Osteoblast (primary cell): Measurements from ENCODE around the gene MLKL. TPM values are rescaled to one million over a fixed set of nuclear protein-coding genes. Genes with fewer than 3 reads are reported as not detected.
A peak's percentile ranks its signal among the peaks of the same experiment; 100 is the strongest.

Source experiments
- DNase-seq: peaks from one replicate; pipeline ENCODE4 v3.0.0; 2011; ENCODE audit warnings: low spot score, mixed read lengths; ENCODE audit not compliant: insufficient read length; ENCODE audit errors: missing footprints
- H2AFZ ChIP-seq: 2 replicates; pipeline ENCODE4 v1.6.0; 2011; ENCODE audit warnings: mild to moderate bottlenecking, low read length
- H3K27ac ChIP-seq: 2 replicates; pipeline ENCODE4 v1.5.1; 2011; ENCODE audit warnings: mild to moderate bottlenecking, low read depth, low read length, moderate library complexity
- H3K27me3 ChIP-seq: 2 replicates; pipeline ENCODE4 v1.6.0; 2012; ENCODE audit warnings: mild to moderate bottlenecking, control low read depth, inconsistent platforms, low read length, moderate library complexity; ENCODE audit not compliant: insufficient read depth
- H3K36me3 ChIP-seq: 2 replicates; pipeline ENCODE4 v1.5.1; 2011; ENCODE audit warnings: mild to moderate bottlenecking, low read length, control low read depth, moderate library complexity; ENCODE audit not compliant: insufficient read depth
- H3K4me1 ChIP-seq: 2 replicates; pipeline ENCODE4 v1.5.1; 2011; ENCODE audit warnings: mild to moderate bottlenecking, low read length, control low read depth, moderate library complexity; ENCODE audit not compliant: insufficient read depth
- H3K4me2 ChIP-seq: 2 replicates; pipeline ENCODE4 v1.6.0; 2011; ENCODE audit warnings: mild to moderate bottlenecking, low read length; ENCODE audit not compliant: insufficient read depth
- H3K4me3 ChIP-seq: fragments of 200-600 bp; sonication (generic); 3 replicates; pipeline ENCODE4 v1.5.1; 2012; ENCODE audit warnings: mild to moderate bottlenecking, low read length, inconsistent platforms; ENCODE audit not compliant: insufficient read depth
- H3K79me2 ChIP-seq: 2 replicates; pipeline ENCODE4 v1.6.0; 2012; ENCODE audit warnings: mild to moderate bottlenecking, low read length, control low read depth, inconsistent platforms; ENCODE audit not compliant: insufficient read depth
- H3K9me3 ChIP-seq: 2 replicates; pipeline ENCODE4 v1.5.1; 2011; ENCODE audit warnings: low read depth, low read length, control low read depth
- H4K20me1 ChIP-seq: 2 replicates; pipeline ENCODE4 v1.6.0; 2012; ENCODE audit warnings: mild to moderate bottlenecking, low read length, control low read depth; ENCODE audit not compliant: insufficient read depth
- total RNA-seq: library from RNA; depleted of rRNA; stranded (reverse); fragments of >200 nt; gene quantifications from 2 replicates; pipeline ENCODE4 v1.2.3, GENCODE V29; 2012
- TF ChIP-seq, protein P1 (sequence below): IDR thresholded peaks from 2 replicates; pipeline ENCODE4 v1.5.1; 2011; ENCODE audit warnings: mild to moderate bottlenecking, low read depth, low read length, moderate library complexity; ENCODE audit errors: extremely low read depth

The MLKL gene
- total RNA-seq, 1 donor: 5.1 TPM

DNA sequence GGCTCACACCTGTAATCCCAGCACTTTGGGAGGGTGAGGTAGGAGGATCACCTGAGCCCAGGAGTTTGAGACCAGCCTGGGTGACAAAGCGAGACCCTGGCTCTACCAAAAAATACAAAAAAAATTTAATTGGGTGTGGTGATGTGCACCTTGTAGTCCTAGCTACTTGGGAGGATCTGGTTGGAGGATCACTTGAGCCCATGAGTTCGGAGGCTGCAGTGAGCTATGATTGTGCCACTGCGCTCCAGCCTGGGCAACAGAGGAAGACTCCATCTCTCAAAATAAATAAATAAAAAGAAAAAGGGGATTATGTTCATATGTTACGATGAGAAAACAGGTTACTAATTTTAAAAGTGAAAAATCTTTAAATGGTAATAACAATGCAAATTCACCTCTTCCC lies 996 bp downstream of the MLKL start:
- Histone ChIP-seq H3K27me3 (no peaks in the 10 kb centered on the region), H3K27ac (no peak overlapping the region), H3K4me1 (peaks cover 27% of the 10 kb centered on the region), H3K36me3 (peaks cover under 1% of the 10 kb centered on the region), H3K79me2 (peaks cover 25% of the 10 kb centered on the region), H3K4me2 (peak overlapping the region; percentile 87), H2AFZ (no peak overlapping the region), H3K9me3 (no peaks in the 10 kb centered on the region), H4K20me1 (no peaks in the 10 kb centered on the region), H3K4me3 (peak overlapping the region; percentile 97)
- TF ChIP-seq, protein P1, sequence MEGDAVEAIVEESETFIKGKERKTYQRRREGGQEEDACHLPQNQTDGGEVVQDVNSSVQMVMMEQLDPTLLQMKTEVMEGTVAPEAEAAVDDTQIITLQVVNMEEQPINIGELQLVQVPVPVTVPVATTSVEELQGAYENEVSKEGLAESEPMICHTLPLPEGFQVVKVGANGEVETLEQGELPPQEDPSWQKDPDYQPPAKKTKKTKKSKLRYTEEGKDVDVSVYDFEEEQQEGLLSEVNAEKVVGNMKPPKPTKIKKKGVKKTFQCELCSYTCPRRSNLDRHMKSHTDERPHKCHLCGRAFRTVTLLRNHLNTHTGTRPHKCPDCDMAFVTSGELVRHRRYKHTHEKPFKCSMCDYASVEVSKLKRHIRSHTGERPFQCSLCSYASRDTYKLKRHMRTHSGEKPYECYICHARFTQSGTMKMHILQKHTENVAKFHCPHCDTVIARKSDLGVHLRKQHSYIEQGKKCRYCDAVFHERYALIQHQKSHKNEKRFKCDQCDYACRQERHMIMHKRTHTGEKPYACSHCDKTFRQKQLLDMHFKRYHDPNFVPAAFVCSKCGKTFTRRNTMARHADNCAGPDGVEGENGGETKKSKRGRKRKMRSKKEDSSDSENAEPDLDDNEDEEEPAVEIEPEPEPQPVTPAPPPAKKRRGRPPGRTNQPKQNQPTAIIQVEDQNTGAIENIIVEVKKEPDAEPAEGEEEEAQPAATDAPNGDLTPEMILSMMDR: no peak
- no peak for DNase-seq

- H2AFZ ChIP-seq: peak overlapping the region; percentile 43
- peaks cover 25% of the 10 kb centered on the region for H3K79me2 ChIP-seq
- H3K9me3 ChIP-seq: no peaks in the 10 kb centered on the region
- H3K27ac ChIP-seq: peak overlapping the region; percentile 5
- H3K36me3 ChIP-seq: peaks cover 6% of the 10 kb centered on the region
- H3K4me1 ChIP-seq: peaks cover 27% of the 10 kb centered on the region
- peak overlapping the region; percentile 13 for H3K4me3 ChIP-seq
- peak; percentile 58 for DNase-seq
- H3K4me2 ChIP-seq: peak overlapping the region; percentile 71
- H3K27me3 ChIP-seq: no peaks in the 10 kb centered on the region
- TF ChIP-seq, protein P1: no peak
- H4K20me1 ChIP-seq: no peaks in the 10 kb centered on the region
Measured at GRCh38 chr16:74698222-74698621, 2.4 kb downstream of the MLKL start.

- no peaks in the 10 kb centered on the region for H3K9me3 ChIP-seq
- DNase-seq: peak; percentile 96
- H3K4me1 ChIP-seq: peaks cover 32% of the 10 kb centered on the region
- TF ChIP-seq, protein P1: no peak
- peak overlapping the region; percentile 90 for H3K4me2 ChIP-seq
- H4K20me1 ChIP-seq: no peaks in the 10 kb centered on the region
- peaks cover 16% of the 10 kb centered on the region for H3K36me3 ChIP-seq
- H3K27me3 ChIP-seq: no peaks in the 10 kb centered on the region
- H3K79me2 ChIP-seq: peaks cover 23% of the 10 kb centered on the region
- H3K4me3 ChIP-seq: peak overlapping the region; percentile 72
- peak overlapping the region; percentile 69 for H3K27ac ChIP-seq
- peak overlapping the region; percentile 86 for H2AFZ ChIP-seq
Measured at GRCh38 chr16:74695450-74696422, 4.9 kb downstream of the MLKL start.
